GM18867 (cell line): ENCODE measurements around the gene MCF2L2.

Source experiments
- ATAC-seq: cut with Tn5 transposase; IDR thresholded peaks from one replicate; pipeline ENCODE4 v1.9.1; 2021; ENCODE audit warnings: mild to moderate bottlenecking, moderate library complexity; ENCODE audit not compliant: unreplicated experiment

The MCF2L2 gene

DNA sequence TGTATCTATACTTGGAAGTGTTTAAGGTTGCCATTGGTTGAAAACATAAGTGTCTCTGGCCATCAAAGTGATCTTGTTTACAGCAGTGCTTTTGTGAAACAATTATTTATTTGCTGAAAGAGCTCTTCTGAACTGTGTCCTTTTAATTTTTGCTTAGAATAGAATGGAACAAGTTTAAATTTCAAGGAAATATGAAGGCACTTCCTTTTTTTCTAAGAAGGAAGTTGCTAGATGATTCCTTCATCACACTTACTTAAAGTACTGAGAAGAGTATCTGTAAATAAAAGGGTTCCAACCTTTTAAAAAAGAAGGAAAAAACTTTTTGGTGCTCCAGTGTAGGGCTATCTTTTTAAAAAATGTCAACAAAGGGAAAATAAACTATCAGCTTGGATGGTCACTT lies 155.6 kb downstream of the MCF2L2 start:
- ATAC-seq = no peak

- ATAC-seq = no peak
Observed at GRCh38 chr3:183272142-183272541, 156.3 kb downstream of the MCF2L2 start.

DNA sequence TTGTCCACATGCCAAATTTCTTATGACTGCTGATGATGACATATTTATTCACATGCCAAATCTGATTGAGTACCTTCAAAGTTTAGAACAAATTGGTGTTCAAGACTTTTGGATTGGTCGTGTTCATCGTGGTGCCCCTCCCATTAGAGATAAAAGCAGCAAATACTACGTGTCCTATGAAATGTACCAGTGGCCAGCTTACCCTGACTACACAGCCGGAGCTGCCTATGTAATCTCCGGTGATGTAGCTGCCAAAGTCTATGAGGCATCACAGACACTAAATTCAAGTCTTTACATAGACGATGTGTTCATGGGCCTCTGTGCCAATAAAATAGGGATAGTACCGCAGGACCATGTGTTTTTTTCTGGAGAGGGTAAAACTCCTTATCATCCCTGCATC lies 158.1 kb downstream of the MCF2L2 start:
- ATAC-seq = no peak

GRCh38 chr3:183269345-183269744 lies 159.1 kb downstream of the MCF2L2 start:
- no peak for ATAC-seq

DNA sequence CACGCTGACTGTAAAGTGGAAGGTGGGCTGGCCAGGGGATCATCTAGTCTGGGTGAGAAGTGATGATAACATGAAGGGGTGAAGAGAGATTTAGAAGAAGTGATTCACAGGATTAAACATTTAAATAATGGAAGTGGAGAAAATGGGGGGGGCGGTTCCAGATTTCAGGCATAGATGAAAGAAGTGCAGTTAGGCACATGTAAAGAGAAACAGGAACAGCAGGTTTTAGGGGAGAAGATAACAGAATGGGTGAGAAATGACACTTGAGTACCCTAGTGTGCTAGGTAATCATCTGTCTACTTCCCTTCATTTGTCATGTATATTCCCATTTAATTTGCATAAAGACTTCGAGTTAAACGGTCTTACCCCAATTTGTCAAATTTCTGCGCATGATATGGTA lies 160.1 kb downstream of the MCF2L2 start:
- no peak for ATAC-seq

GRCh38 chr3:183267140-183267539 lies 161.3 kb downstream of the MCF2L2 start:
- no peak for ATAC-seq

DNA sequence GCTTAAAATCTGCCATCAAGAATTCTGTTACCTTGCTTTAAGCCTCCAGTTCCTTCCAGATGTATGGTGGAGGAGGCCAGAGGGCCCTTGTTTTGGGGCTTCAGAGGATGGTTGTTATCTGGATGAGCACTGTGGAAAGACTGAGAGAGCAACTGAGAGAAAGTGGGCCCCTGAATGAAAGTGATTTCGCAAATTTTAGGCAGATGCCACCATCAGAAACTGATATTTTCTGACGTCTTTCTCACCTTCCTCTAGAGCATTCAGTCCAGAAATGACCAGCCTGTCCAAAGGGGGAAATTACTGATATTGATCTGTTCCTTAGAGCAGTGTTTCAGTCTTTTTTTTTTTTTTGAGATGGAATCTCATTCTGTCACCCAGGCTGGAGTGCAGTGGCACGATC lies 162.0 kb downstream of the MCF2L2 start:
- no peak for ATAC-seq

DNA sequence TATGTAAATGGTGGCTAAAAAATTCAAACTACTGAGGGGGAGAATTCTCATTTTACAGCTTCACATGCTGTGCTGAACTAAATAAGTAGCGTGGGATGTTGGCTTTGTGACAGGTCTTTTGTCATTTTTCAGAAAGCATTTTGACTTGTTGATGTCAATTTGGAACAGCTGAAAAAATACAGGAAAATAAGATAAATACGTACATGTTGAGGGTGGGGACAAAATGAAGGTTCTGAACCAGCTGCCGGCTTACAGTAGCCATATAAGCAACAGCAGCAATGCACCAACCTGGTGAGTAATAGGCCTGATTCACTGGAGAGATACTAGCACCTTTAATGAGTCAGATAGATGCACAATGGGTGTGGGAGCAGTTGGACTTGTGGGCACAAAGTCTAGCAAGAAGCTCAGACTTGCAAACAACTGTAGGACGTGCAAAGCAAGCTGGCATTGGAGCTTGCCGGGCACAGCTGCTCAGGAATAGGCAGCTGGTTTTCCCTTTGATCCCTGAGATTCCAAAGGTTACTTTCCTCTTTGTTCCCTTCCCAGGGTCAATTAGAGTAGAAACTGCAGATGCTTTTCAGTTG lies 162.5 kb downstream of the MCF2L2 start:
- ATAC-seq = no peak

DNA sequence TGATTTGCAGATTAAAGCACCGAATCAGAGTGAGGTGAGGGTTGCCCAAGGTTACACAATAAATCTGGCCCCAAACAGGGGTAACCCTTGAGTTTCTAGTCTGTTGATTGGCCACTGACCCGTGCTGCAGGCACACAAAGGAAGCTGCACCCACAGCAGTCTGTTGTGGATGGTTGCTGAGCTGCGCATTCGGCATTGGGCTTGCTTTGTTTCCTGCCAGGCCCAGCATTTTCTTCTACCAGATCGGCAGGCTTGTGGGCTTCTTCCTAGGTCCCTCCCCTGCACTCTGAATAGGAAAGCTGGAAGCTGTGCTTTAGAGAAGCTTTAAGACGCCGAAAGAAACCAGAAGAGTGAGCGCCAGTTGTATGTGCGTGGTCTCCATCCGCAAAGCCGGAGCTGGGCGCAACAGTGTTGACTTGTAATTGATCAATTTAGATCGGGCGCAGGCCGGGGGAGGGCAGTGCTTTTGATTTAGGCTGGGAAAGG lies 163.2 kb downstream of the MCF2L2 start:
- ATAC-seq = no peak

- no peak for ATAC-seq
Observed at GRCh38 chr3:183264268-183264667, 164.2 kb downstream of the MCF2L2 start.

- no peak for ATAC-seq
Observed at GRCh38 chr3:183262875-183263378, 165.5 kb downstream of the MCF2L2 start.

GRCh38 chr3:183261151-183261724 lies 167.2 kb downstream of the MCF2L2 start:
- no peak for ATAC-seq

GRCh38 chr3:183260167-183260904 lies 168.1 kb downstream of the MCF2L2 start:
- no peak for ATAC-seq

DNA sequence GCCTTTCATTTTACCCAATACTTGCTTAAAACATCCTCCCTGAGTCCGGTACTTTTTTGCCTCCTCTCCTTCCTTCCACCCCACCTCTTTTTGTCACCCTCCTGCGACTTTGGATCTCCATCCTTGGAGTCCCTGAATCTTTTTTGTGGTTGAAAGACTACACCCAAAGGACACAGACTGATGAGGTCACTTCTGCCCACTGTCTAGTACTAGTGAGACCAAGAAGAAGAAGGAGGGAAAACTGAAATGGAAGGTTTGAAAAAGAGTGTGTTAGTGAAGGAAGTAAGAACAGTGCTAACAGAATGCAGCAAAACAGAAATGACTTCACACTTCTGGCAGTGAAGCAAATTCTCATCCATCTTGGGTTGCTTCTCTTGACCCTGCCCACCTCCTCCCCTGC lies 168.8 kb downstream of the MCF2L2 start:
- ATAC-seq = no peak

DNA sequence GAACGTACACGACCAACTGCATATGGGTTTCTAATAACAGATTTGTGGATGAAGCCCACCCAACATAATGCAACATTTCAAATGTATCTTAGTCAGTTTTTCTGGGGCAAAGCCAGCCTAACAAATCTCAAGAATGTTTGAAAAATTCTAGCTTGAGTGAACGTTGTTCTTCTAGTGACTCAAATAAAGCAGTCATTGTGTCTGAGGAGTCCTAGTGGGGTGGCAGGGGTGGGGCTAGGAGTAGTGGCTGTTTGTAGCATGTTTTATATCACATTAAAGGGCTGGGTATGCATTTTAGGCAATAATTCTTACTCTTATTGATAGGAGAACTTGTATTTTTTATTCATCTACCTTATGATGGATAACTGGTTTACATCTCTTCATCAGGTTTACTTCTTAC lies 169.3 kb downstream of the MCF2L2 start:
- ATAC-seq = no peak

DNA sequence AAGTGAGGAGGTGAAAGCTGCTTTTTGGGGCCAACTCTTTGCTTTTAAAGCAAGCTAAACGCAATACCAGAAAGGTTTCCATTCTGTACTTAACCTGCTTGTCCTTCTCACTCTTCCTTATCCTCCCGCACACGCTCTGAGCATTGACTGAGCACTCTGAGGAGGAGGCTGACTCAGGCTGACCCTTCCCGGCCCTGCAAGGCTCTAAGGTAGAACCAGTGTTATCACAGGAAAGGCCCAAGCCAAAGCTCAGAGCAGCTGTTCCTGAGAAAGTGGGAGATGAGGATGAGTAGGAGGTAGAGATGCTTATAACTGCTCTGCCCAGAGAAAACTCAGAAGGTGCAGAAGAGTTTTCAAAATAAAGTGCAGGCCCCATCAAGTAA lies 173.1 kb downstream of the MCF2L2 start:
- ATAC-seq = no peak

- no peak for ATAC-seq
Observed at GRCh38 chr3:183254487-183255347, 173.7 kb downstream of the MCF2L2 start.

DNA sequence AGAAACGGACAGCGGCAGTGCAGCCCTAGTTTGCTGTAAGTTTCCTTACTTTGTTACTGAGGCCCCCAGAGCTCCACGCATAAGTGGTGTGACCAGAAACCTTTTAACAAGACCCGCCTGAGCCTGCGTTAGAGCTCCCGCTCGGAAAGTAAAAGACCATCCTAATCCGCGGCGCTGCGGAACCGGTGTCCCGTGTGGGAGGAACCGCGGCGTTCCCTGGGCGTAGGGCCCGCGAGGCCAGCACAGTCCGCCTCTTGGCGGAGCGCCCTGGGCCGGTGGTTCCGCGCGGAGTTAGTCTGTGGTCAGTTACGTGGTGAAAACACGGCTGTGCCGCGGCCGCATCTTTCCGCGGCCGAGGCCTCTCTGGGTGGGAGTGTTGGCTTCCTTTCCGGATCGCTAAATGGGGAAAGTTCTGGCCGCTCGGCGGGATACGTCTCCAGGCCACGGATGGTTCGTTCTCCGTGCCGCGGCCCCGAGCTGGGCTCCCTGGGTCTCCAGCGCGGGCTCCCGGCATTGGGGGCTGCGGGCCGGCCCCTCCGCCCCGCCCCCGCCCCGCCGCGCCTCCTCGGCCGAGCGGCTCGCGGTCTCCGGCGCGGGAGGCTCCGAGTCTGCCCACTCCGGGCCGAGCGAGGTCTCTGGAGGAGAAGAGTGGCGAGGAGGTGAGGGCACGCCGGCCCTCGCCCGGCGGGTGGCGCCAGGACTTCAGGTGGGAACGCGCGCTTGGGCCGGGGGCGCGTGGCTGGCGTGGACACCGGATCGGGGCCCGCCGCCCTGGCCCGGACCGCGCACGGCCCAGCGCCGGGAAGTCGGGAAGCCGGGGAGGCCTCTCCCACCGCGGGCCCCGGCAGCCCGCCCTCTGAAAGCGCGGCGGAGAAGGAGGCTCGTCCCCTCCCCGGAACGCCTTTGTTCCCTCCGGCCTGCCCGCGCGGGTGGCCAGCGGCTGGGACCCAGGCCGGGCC lies 174.6 kb downstream of the MCF2L2 start:
- no peak for ATAC-seq

- ATAC-seq = no peak
Observed at GRCh38 chr3:183252973-183253527, 175.4 kb downstream of the MCF2L2 start, which contains the start of gene B3GNT5. Gene B3GNT5, plus strand, starts transcription at chr3:183253253. Its CDS starts 16,546 bp downstream, at chr3:183269799.
